ENCODE results near the gene PCDHGA1.

DNA sequence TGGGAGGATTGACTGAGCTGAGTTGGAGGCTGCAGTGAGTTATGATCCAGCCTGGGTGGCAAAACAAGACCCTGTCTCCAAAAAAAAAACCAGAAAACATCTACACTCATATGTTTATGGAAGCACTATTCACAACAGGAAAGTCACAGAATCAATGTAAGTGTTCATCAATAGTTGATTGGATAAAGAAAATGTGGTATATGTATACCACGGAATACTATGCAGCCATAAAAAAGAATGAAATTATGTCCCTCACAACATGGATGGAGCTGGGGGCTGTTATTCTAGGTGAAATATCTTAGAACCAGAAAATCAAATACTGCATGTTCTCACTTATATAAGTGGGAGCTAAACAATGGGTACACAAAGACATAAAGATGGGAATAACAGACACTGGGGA is 23.7 kb upstream of the PCDHGA1 start:
- TF ChIP-seq, protein P1, sequence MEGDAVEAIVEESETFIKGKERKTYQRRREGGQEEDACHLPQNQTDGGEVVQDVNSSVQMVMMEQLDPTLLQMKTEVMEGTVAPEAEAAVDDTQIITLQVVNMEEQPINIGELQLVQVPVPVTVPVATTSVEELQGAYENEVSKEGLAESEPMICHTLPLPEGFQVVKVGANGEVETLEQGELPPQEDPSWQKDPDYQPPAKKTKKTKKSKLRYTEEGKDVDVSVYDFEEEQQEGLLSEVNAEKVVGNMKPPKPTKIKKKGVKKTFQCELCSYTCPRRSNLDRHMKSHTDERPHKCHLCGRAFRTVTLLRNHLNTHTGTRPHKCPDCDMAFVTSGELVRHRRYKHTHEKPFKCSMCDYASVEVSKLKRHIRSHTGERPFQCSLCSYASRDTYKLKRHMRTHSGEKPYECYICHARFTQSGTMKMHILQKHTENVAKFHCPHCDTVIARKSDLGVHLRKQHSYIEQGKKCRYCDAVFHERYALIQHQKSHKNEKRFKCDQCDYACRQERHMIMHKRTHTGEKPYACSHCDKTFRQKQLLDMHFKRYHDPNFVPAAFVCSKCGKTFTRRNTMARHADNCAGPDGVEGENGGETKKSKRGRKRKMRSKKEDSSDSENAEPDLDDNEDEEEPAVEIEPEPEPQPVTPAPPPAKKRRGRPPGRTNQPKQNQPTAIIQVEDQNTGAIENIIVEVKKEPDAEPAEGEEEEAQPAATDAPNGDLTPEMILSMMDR (IDR thresholded peaks at IDR 0.05; ENCODE audit: poor library complexity): no peak
- no peak for TF ChIP-seq EZH2phosphoT487 (IDR thresholded peaks at IDR 0.05; ENCODE audit: low read depth, severe bottlenecking, unreplicated experiment)

Measured in hepatocyte (in vitro differentiated cells).